Right lobe of liver (tissue), 6 donors: ENCODE measurements around the gene BIN2. TPM values are rescaled to one million over a fixed set of nuclear protein-coding genes. Genes with fewer than 3 reads are reported as not detected.
A peak's percentile ranks its signal among the peaks of the same experiment; 100 is the strongest.

ENCODE experiments used
- ATAC-seq, 4 donors: fragments of 200-7000 bp; cut with Tn5 transposase; one replicate each; pipeline ENCODE4 v1.9.1; 2020; ENCODE audit warnings: mild to moderate bottlenecking in 4 of 4, moderate library complexity in 4 of 4
- DNase-seq, 3 donors: peaks; one replicate each; pipeline ENCODE4 v3.0.0-alpha.2; 2020
- H3K27ac ChIP-seq, 3 donors: fragments of 200-600 bp; one replicate each; pipeline ENCODE4 v1.8.0; 2022
- H3K27me3 ChIP-seq, 2 donors: fragments of 200-600 bp; one replicate each; pipeline ENCODE4 v1.8.0; 2022
- H3K36me3 ChIP-seq, 4 donors: fragments of 200-600 bp; sonication (generic) in 1 of 4; one replicate each; pipeline versions ENCODE4 v1.5.1 to v1.8.0; 2017 to 2022; ENCODE audit warnings: control low read depth in 1 of 4
- H3K4me1 ChIP-seq, 4 donors: fragments of 200-600 bp; sonication (generic) in 1 of 4; one replicate each; pipeline versions ENCODE4 v1.5.1 to v1.8.0; 2017 to 2022; ENCODE audit warnings: control low read depth in 1 of 4
- H3K4me3 ChIP-seq, 3 donors: fragments of 200-600 bp; one replicate each; pipeline ENCODE4 v1.8.0; 2022
- H3K9me3 ChIP-seq, 4 donors: fragments of 200-600 bp; sonication (generic) in 1 of 4; one replicate each; pipeline versions ENCODE4 v1.5.1 to v1.8.0; 2017 to 2022; ENCODE audit warnings: control low read depth in 1 of 4
- POLR2A ChIP-seq: fragments of 450-650 bp; IDR thresholded peaks from one replicate; pipeline ENCODE4 v1.6.1; 2017; ENCODE audit warnings: antibody characterized with exemption, mild to moderate bottlenecking
- WGBS: methylation state at CpG from one replicate; pipeline ENCODE4 v1.1.6; 2018; ENCODE audit warnings: low coverage, low lambda C conversion rate; ENCODE audit not compliant: insufficient coverage; ENCODE audit errors: missing lambda C conversion rate; 5-methylcytosine and 5-hydroxymethylcytosine counted together
- intact Hi-C, 2 donors: fragments of 100-400 bp; cut with DNase I; formaldehyde crosslinking; loops; one replicate each; pipeline versions ENCODE4 v1.11.2 to v1.14.1; 2022
- total RNA-seq, 6 experiments: library from RNA; depleted of rRNA in 2 of 6; stranded (reverse); fragments of >200 nt in 2 of 6; fragmentation: NEBNext Ultra II Directional in 3 of 6; extraction: Animal tissue kit (Norgen Biotek cat#: 25700) in 3 of 6; gene quantifications; one replicate each; pipeline versions ENCODE4 v1.1.0 to v1.2.4, GENCODE V29; 2016 to 2023
- TF ChIP-seq, protein P1 (sequence below), 4 donors: fragments of 200-600 bp in 3 of 4; fragments of 450-650 bp in 1 of 4; IDR thresholded peaks; one replicate each; pipeline versions ENCODE4 v1.5.1 to v1.8.0; 2016 to 2022; ENCODE audit warnings: antibody characterized with exemption in 4 of 4, mild to moderate bottlenecking in 2 of 4
- donor health status: DM: no; HTN: yes; CAD: no.
- donor health status: DM: no; HTN: no; CAD: no.
- donor health status: DM: no; HTN: no; CAD: no.
- donor health status: DM: no; HTN: yes; CAD: no.
- donor health status: DM: no; HTN: yes; CAD: no.

Gene BIN2
- total RNA-seq, 6 experiments from 2014 or later, result 2.3 to 5.8 (median 3.7) TPM

DNA sequence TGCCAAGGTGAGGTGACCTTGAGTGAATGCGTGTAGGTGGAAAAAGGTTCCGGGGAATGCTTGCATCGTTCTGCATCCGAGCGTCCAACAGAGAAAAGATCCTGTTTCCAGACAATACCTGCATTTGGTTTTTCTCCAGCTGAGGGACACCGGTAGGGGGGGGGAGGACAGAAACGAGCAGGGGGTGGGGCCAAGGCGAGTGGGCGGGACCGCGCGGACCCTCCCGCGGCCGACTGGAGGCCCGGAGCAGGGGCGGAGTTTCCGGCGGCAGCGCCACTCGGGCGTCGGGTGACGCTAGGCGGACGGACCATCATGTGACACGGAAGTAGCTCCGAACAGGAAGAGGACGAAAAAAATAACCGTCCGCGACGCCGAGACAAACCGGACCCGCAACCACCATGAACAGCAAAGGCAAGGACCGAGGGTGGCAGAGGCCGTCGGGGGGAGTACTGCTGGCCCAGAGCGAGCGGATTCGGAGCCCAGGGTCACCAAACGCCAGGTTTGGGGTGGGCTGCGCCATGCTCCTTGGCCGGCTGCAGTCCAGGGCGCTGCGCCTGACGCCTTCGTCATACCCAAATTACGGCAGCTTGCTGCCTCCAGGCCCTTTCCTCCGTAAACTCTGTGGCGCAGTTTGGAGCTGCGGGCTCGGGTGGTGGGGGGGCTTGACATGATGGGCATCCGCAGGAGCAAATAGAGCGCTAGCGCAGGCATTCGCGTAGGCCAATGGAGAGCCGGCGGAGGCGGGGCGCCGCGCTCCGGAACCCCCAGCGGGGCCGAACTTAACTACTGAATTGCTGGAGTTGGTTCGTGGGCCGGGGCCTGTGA lies 85.3 kb downstream of the BIN2 start, which contains the start of gene DAZAP2:
Gene DAZAP2 (plus strand): TSS at position 317 of the 825 bp plus-strand sequence. CDS start 82 bp downstream, at position 399.
- DNase-seq (peak; percentile 98 to 99 (median 98)), ATAC-seq (peak; percentile 96 to 99 (median 96))
- intact Hi-C loops, result no loop called here
- Histone ChIP-seq H3K9me3 (no peaks in the 10 kb centered on the region), H3K4me1 (peaks cover 0 to 14% (median 6%) of the 10 kb centered on the region in 4 donors), H3K4me3 (peak within 1 kb of the TSS; percentile 80 to 100 (median 100)), H3K27me3 (no peaks in the 10 kb centered on the region), H3K27ac (peak within 1 kb of the TSS; percentile 99 to 100 (median 100)), H3K36me3 (peaks cover 0 to 36% (median 17%) of the 10 kb centered on the region in 4 donors)
- TF ChIP-seq, protein P1, sequence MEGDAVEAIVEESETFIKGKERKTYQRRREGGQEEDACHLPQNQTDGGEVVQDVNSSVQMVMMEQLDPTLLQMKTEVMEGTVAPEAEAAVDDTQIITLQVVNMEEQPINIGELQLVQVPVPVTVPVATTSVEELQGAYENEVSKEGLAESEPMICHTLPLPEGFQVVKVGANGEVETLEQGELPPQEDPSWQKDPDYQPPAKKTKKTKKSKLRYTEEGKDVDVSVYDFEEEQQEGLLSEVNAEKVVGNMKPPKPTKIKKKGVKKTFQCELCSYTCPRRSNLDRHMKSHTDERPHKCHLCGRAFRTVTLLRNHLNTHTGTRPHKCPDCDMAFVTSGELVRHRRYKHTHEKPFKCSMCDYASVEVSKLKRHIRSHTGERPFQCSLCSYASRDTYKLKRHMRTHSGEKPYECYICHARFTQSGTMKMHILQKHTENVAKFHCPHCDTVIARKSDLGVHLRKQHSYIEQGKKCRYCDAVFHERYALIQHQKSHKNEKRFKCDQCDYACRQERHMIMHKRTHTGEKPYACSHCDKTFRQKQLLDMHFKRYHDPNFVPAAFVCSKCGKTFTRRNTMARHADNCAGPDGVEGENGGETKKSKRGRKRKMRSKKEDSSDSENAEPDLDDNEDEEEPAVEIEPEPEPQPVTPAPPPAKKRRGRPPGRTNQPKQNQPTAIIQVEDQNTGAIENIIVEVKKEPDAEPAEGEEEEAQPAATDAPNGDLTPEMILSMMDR (IDR thresholded peaks at IDR 0.05), result peak in 2 of 4 donors; percentile 5 to 23
- peak; percentile 92 for TF ChIP-seq POLR2A
- WGBS, result 0% methylated on average over 31 of the region's 70 CpGs

DNA sequence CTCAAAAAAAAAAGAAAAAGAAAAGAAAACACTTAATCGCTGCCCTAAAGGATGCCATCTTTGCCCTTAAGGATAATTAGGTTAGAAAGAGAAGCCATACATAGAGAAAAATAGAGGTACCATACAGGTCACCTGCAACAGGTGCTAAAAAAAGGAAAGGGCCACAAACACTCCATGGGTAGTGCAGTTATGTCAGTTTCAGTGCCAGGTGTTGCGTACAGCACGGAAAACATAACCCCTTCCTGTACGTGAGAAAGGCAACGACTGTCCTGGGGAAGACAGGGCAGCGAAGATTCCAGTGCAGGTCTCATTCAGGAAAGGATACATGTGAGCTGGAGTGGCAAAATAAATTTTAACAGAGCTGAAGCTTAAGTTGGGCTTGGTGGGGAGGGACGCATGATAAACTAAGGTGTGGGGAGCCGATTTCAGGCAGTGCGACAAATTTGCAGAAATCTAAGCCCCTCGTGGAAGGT lies 85.9 kb downstream of the BIN2 start:
- Histone ChIP-seq H3K4me3 (peak overlapping the region; percentile 80 to 100 (median 100)), H3K9me3 (no peaks in the 10 kb centered on the region), H3K36me3 (peaks cover 0 to 29% (median 16%) of the 10 kb centered on the region in 4 donors), H3K4me1 (peaks cover 0 to 14% (median 6%) of the 10 kb centered on the region in 4 donors), H3K27me3 (no peaks in the 10 kb centered on the region), H3K27ac (peak overlapping the region; percentile 99 to 100 (median 100))
- no peak for TF ChIP-seq POLR2A
- TF ChIP-seq, protein P1 (IDR thresholded peaks at IDR 0.05), result no peak
- DNase-seq (peak in 1 of 3 donors; percentile 63), ATAC-seq (peak; percentile 24 to 42 (median 28))
- 9% methylated on average over 10 of the region's 10 CpGs for WGBS
- intact Hi-C loops, result no loop called here

- Histone ChIP-seq H3K27ac (no peak overlapping the region), H3K36me3 (no peaks in the 10 kb centered on the region), H3K9me3 (no peaks in the 10 kb centered on the region), H3K27me3 (no peaks in the 10 kb centered on the region), H3K4me1 (peaks cover 0 to 5% (median under 1%) of the 10 kb centered on the region in 4 donors), H3K4me3 (no peak overlapping the region)
- intact Hi-C loops, result no loop called here
- no peak for DNase-seq
- TF ChIP-seq, protein P1 (IDR thresholded peaks at IDR 0.05), result no peak
- TF ChIP-seq POLR2A, result no peak
- ATAC-seq, result no peak
- 48% methylated on average over 5 of the region's 5 CpGs for WGBS
Measured at GRCh38 chr12:51234530-51234929, 89.4 kb downstream of the BIN2 start.

- no peak overlapping the region for H3K4me3 ChIP-seq
- intact Hi-C loops, result no loop called here
- no peaks in the 10 kb centered on the region for H3K4me1 ChIP-seq
- TF ChIP-seq POLR2A, result no peak
- TF ChIP-seq, protein P1 (IDR thresholded peaks at IDR 0.05), result no peak
- DNase-seq (no peak), ATAC-seq (no peak)
- H3K27me3 ChIP-seq, result no peaks in the 10 kb centered on the region
- H3K9me3 ChIP-seq, result no peaks in the 10 kb centered on the region
- no peak overlapping the region for H3K27ac ChIP-seq
- H3K36me3 ChIP-seq, result no peaks in the 10 kb centered on the region
Measured at GRCh38 chr12:51232642-51233041, 91.3 kb downstream of the BIN2 start.

Other genes starting within 250 kb of the BIN2 start
- gene CSRNP2, start 240.6 kb downstream of the BIN2 start, total RNA-seq, result 1 to 10 TPM; 5.2 to 9.4 (median 6.7) TPM
- 1 to 10 TPM; 6.3 to 9.4 (median 7.3) TPM for gene TFCP2, start 151.0 kb downstream of the BIN2 start, total RNA-seq
- 1 to 10 TPM; 2.5 to 7.0 (median 3.6) TPM for gene POU6F1, start 106.1 kb downstream of the BIN2 start, total RNA-seq
- 100 to 1,000 TPM in 3 of 6 experiments, 10 to 100 TPM in 3; 69.0 to 123 (median 108) TPM for gene DAZAP2, start 85.3 kb downstream of the BIN2 start, total RNA-seq
- 1 to 10 TPM; 2.9 to 9.7 (median 5.6) TPM for gene SMAGP, start 53.8 kb downstream of the BIN2 start, total RNA-seq
- not detected for gene CELA1, start 22.5 kb upstream of the BIN2 start, total RNA-seq
- gene GALNT6, start 67.2 kb upstream of the BIN2 start, total RNA-seq, result 1 to 10 TPM in 3 of 6 experiments, under 1 TPM in 3; 0.55 to 3.3 (median 1.3) TPM
- under 1 TPM; 0.04 to 0.55 (median 0.19) TPM for gene SLC4A8, start 100.7 kb upstream of the BIN2 start, total RNA-seq